DOHH2 (cell line): ENCODE results near the gene LIN54.
"Not testable (repeated sequence)": the region's sequence is repeated elsewhere in the genome, so short reads cannot be mapped to it uniquely, and the experiment has no call there.

Experiments used
- EZH2phosphoT487 ChIP-seq: fragments of 200-600 bp; sonication (generic); IDR thresholded peaks from 2 replicates; pipeline ENCODE4 v1.6.1; 2017; ENCODE audit warnings: borderline replicate concordance, mild to moderate bottlenecking, antibody characterized with exemption, low read length, moderate library complexity, mixed read lengths
- TF ChIP-seq, protein P1 (sequence below): fragments of 200-600 bp; sonication (generic); IDR thresholded peaks from one replicate; pipeline ENCODE4 v1.5.1; 2014; ENCODE audit warnings: antibody characterized with exemption, mild to moderate bottlenecking, low read depth, low read length; ENCODE audit not compliant: poor library complexity, severe bottlenecking

DNA sequence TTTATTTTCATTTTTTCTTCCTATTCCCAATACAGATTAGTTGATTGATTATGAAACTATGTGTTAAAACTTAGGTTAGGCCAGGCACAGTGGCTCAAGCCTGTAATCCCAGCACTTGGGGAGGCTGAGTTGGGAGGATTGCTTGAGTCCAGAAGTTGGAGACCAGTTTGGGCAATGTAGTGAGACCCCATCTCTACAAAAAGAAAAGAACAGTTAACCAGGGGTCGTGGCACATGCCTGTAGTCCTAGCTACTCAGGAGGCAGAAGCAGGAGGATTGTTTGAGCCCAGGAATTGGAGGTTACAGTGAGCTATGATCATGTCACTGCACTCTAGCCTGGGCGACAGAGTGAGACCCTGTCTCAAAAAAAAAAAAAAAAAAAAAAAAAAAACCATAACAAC, 32.5 kb upstream of the LIN54 start:
- TF ChIP-seq, protein P1, sequence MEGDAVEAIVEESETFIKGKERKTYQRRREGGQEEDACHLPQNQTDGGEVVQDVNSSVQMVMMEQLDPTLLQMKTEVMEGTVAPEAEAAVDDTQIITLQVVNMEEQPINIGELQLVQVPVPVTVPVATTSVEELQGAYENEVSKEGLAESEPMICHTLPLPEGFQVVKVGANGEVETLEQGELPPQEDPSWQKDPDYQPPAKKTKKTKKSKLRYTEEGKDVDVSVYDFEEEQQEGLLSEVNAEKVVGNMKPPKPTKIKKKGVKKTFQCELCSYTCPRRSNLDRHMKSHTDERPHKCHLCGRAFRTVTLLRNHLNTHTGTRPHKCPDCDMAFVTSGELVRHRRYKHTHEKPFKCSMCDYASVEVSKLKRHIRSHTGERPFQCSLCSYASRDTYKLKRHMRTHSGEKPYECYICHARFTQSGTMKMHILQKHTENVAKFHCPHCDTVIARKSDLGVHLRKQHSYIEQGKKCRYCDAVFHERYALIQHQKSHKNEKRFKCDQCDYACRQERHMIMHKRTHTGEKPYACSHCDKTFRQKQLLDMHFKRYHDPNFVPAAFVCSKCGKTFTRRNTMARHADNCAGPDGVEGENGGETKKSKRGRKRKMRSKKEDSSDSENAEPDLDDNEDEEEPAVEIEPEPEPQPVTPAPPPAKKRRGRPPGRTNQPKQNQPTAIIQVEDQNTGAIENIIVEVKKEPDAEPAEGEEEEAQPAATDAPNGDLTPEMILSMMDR, result not testable (repeated sequence)
- not testable (repeated sequence) for TF ChIP-seq EZH2phosphoT487
